ENCODE measurements around the gene ZNF469.

The ZNF469 gene

GRCh38 chr16:88382491-88383400 lies at the start of gene ZNF469:
ZNF469 (plus strand) TSS chr16:88382959; CDS start chr16:88427471, 44,512 bp downstream.
- DNase-seq, result no peak

GRCh38 chr16:88333848-88334777 lies 48.6 kb upstream of the ZNF469 start:
- no peak for DNase-seq

- no peak for DNase-seq
Measured at GRCh38 chr16:88334778-88335720, 47.7 kb upstream of the ZNF469 start.

GRCh38 chr16:88337021-88337420 lies 45.7 kb upstream of the ZNF469 start:
- no peak for DNase-seq

GRCh38 chr16:88337538-88337937 lies 45.2 kb upstream of the ZNF469 start:
- no peak for DNase-seq

- no peak for DNase-seq
Measured at GRCh38 chr16:88338111-88338510, 44.6 kb upstream of the ZNF469 start.

- DNase-seq, result no peak
Measured at GRCh38 chr16:88338896-88339295, 43.9 kb upstream of the ZNF469 start.

- DNase-seq, result no peak
Measured at GRCh38 chr16:88339930-88340754, 42.6 kb upstream of the ZNF469 start.

- DNase-seq, result no peak
Measured at GRCh38 chr16:88340755-88341150, 42.0 kb upstream of the ZNF469 start.

- DNase-seq, result no peak
Measured at GRCh38 chr16:88341551-88342290, 41.0 kb upstream of the ZNF469 start.

GRCh38 chr16:88342491-88342890 lies 40.3 kb upstream of the ZNF469 start:
- no peak for DNase-seq

- no peak for DNase-seq
Measured at GRCh38 chr16:88343271-88343791, 39.4 kb upstream of the ZNF469 start.

GRCh38 chr16:88344411-88345030 lies 38.2 kb upstream of the ZNF469 start:
- no peak for DNase-seq

- no peak for DNase-seq
Measured at GRCh38 chr16:88345031-88345720, 37.6 kb upstream of the ZNF469 start.

- no peak for DNase-seq
Measured at GRCh38 chr16:88345721-88346560, 36.8 kb upstream of the ZNF469 start.

- DNase-seq, result no peak
Measured at GRCh38 chr16:88346680-88347505, 35.9 kb upstream of the ZNF469 start.

GRCh38 chr16:88347656-88348376 lies 34.9 kb upstream of the ZNF469 start:
- no peak for DNase-seq

Data from suppressor macrophage treated with lipopolysaccharide for 4 hours (primary cell).